HG03460 (cell line): ENCODE results near the gene PRKAG3.
"Not testable (repeated sequence)": the region's sequence is repeated elsewhere in the genome, so short reads cannot be mapped to it uniquely, and the experiment has no call there.

Experiments used
- ATAC-seq: cut with Tn5 transposase; IDR thresholded peaks from one replicate; pipeline ENCODE4 v1.9.1; 2021; ENCODE audit not compliant: unreplicated experiment

The PRKAG3 gene

GRCh38 chr2:218863021-218863520 lies 31.5 kb upstream of the PRKAG3 start:
- ATAC-seq, result no peak

GRCh38 chr2:218861645-218862318 lies 30.2 kb upstream of the PRKAG3 start:
- ATAC-seq, result no peak

GRCh38 chr2:218860950-218861381 lies 29.4 kb upstream of the PRKAG3 start:
- no peak for ATAC-seq

- no peak for ATAC-seq
These were observed 28.6 kb upstream of the PRKAG3 start for GRCh38 chr2:218859988-218860831.

- no peak for ATAC-seq
These were observed 28.0 kb upstream of the PRKAG3 start, which contains the start of gene WNT6 for GRCh38 chr2:218859556-218859987. Gene WNT6, plus strand, starts transcription at chr2:218859805. Its CDS starts 233 bp downstream, at chr2:218860038.

GRCh38 chr2:218858671-218859555 lies 27.3 kb upstream of the PRKAG3 start:
- no peak for ATAC-seq

GRCh38 chr2:218858138-218858445 lies 26.5 kb upstream of the PRKAG3 start:
- no peak for ATAC-seq

GRCh38 chr2:218857371-218858137 lies 26.0 kb upstream of the PRKAG3 start:
- ATAC-seq, result no peak

- no peak for ATAC-seq
These were observed 25.3 kb upstream of the PRKAG3 start for GRCh38 chr2:218856896-218857243.

- no peak for ATAC-seq
These were observed 24.7 kb upstream of the PRKAG3 start for GRCh38 chr2:218856167-218856895.

GRCh38 chr2:218855305-218856166 lies 23.9 kb upstream of the PRKAG3 start:
- no peak for ATAC-seq

- no peak for ATAC-seq
These were observed 23.3 kb upstream of the PRKAG3 start for GRCh38 chr2:218854860-218855259.

GRCh38 chr2:218853766-218854165 lies 22.2 kb upstream of the PRKAG3 start:
- ATAC-seq, result no peak

- no peak for ATAC-seq
These were observed 21.5 kb upstream of the PRKAG3 start for GRCh38 chr2:218852911-218853667.

- ATAC-seq, result no peak
These were observed 19.7 kb upstream of the PRKAG3 start for GRCh38 chr2:218851286-218851685.

GRCh38 chr2:218850796-218851195 lies 19.2 kb upstream of the PRKAG3 start:
- ATAC-seq, result no peak

GRCh38 chr2:218849721-218850120 lies 18.1 kb upstream of the PRKAG3 start:
- ATAC-seq, result no peak

GRCh38 chr2:218846963-218847362 lies 15.4 kb upstream of the PRKAG3 start:
- not testable (repeated sequence) for ATAC-seq
